22Rv1 (cell line): ENCODE data around the gene NHERF2.

Experiments
- ZFX ChIP-seq: fragments of 450-650 bp; IDR thresholded peaks from 2 replicates; pipeline ENCODE4 v1.6.1; 2017; ENCODE audit warnings: antibody characterized with exemption, borderline replicate concordance
- TF ChIP-seq, protein P1 (sequence below): fragments of 450-650 bp; IDR thresholded peaks from 2 replicates; pipeline ENCODE4 v1.5.1; 2017; ENCODE audit warnings: mild to moderate bottlenecking

DNA sequence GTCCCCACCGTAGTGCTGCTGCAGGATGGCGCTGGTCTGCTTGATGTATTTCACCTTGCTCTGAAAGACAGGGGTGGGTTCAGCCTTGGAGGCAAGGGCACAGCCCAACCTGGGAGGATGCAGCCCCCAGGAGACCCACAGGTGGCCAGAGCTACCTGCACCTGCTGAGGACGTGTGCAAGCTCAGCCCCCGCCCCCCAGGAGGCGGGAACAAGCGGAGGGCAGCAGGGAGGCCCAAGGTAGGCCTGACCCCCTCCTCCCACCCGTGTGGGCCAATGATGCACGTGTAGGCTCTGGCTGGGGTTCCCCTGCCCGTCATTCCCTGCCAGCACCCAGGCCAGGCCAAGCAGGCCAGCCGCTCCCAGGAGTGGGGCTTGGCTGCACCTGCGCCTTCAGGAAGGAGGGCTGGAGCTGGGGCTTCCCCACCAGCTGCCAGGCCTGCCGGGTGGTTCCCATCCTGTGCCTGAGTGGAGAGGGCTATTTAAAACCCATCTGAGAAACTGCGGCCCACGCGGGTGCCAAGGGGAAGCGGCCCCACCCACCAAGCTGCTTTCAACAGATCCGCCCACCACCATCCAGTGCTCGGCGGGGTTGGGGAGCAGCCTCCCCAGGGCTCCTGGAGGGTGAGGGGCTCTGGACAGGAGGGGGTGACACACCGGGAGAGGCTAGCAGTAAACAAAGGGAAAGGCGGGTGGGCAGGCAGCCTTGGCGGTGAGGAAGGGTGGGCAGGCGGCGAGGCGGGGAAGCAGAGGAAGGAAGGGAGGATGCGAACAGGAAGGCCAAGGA lies 17.2 kb downstream of the NHERF2 start:
- TF ChIP-seq, protein P1, sequence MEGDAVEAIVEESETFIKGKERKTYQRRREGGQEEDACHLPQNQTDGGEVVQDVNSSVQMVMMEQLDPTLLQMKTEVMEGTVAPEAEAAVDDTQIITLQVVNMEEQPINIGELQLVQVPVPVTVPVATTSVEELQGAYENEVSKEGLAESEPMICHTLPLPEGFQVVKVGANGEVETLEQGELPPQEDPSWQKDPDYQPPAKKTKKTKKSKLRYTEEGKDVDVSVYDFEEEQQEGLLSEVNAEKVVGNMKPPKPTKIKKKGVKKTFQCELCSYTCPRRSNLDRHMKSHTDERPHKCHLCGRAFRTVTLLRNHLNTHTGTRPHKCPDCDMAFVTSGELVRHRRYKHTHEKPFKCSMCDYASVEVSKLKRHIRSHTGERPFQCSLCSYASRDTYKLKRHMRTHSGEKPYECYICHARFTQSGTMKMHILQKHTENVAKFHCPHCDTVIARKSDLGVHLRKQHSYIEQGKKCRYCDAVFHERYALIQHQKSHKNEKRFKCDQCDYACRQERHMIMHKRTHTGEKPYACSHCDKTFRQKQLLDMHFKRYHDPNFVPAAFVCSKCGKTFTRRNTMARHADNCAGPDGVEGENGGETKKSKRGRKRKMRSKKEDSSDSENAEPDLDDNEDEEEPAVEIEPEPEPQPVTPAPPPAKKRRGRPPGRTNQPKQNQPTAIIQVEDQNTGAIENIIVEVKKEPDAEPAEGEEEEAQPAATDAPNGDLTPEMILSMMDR: no peak
- TF ChIP-seq ZFX: no peak
